ENCODE results near the gene RNF112. TPM values are rescaled to one million over a fixed set of nuclear protein-coding genes. Genes with fewer than 3 reads are reported as not detected.

Gene RNF112
- total and polyA plus RNA-seq, 10 donors: 1.3 to 7.6 (median 2.5) TPM

DNA sequence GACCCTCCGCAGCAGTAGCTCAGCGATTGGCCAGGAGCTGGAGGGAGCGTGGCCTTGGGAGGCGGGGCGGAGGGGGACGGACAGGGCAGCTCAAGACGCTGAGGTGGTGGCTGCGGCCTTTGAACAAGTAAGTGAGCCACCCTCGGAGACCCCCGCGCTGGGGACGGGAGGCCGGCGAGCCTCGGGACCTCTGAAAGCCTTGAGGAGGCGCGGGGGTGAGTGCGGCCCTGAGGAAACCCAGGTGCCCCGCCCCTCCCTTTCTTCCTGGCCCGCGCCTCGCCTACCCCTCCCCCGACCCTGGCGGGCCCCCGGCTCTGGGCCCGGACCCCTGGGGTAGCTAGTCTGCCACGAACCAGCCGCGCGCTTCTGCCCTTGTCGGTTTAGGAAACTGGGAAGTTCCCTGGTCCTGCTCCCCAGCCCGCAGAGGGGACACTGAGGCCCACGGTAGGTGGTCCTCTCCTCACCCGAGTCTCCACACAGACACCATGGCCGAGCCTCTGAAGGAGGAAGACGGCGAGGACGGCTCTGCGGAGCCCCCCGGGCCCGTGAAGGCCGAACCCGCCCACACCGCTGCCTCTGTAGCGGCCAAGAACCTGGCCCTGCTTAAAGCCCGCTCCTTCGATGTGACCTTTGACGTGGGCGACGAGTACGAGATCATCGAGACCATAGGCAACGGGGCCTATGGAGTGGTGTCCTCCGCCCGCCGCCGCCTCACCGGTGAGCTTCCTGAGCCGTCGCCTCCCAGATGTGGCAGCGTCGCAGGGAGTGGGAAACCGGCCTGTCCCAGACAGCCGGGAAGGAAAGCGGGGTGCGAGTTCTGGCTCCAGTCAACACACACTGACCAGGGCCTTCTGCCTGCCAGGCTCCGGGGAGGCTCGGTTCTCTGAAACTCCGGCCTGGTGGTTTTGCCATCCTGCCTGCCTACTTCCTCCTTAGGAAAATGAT lies 32.3 kb upstream of the RNF112 start, which contains the start of gene MAPK7:
MAPK7 (plus strand) TSS at position 83 of the 945 bp plus-strand sequence; CDS start at position 486, 403 bp downstream.
- WGBS, 5 donors: 5 to 23% (median 18%) methylated on average over 28 to 69 of the region's 69 CpGs
- Histone ChIP-seq H3K36me3 (peaks cover 4 to 47% (median 39%) of the 10 kb centered on the region in 6 donors), H3K4me1 (peaks cover 7 to 74% (median 34%) of the 10 kb centered on the region in 6 donors), H3K9me3 (no peaks in the 10 kb centered on the region), H3K27ac (peak within 1 kb of the TSS; percentile 96 to 98 (median 98)), H3K4me3 (peak within 1 kb of the TSS; percentile 71 to 93 (median 88)), H3K27me3 (replicated peaks in 1 of 7) (no peaks in the 10 kb centered on the region)
- intact Hi-C loops (cut with DNase I; ENCODE audit: low total_unique reads): no loop called here
- TF ChIP-seq, protein P1, sequence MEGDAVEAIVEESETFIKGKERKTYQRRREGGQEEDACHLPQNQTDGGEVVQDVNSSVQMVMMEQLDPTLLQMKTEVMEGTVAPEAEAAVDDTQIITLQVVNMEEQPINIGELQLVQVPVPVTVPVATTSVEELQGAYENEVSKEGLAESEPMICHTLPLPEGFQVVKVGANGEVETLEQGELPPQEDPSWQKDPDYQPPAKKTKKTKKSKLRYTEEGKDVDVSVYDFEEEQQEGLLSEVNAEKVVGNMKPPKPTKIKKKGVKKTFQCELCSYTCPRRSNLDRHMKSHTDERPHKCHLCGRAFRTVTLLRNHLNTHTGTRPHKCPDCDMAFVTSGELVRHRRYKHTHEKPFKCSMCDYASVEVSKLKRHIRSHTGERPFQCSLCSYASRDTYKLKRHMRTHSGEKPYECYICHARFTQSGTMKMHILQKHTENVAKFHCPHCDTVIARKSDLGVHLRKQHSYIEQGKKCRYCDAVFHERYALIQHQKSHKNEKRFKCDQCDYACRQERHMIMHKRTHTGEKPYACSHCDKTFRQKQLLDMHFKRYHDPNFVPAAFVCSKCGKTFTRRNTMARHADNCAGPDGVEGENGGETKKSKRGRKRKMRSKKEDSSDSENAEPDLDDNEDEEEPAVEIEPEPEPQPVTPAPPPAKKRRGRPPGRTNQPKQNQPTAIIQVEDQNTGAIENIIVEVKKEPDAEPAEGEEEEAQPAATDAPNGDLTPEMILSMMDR (IDR thresholded peaks at IDR 0.05 in 8 of 11, conservative IDR thresholded peaks at IDR 0.05 in 3 of 11): peak in 1 of 11 experiments; percentile 4
- TF ChIP-seq POLR2A (IDR thresholded peaks at IDR 0.05) (no peak), POLR2AphosphoS5 (IDR thresholded peaks at IDR 0.05) (no peak)
- DNase-seq: no peak

DNA sequence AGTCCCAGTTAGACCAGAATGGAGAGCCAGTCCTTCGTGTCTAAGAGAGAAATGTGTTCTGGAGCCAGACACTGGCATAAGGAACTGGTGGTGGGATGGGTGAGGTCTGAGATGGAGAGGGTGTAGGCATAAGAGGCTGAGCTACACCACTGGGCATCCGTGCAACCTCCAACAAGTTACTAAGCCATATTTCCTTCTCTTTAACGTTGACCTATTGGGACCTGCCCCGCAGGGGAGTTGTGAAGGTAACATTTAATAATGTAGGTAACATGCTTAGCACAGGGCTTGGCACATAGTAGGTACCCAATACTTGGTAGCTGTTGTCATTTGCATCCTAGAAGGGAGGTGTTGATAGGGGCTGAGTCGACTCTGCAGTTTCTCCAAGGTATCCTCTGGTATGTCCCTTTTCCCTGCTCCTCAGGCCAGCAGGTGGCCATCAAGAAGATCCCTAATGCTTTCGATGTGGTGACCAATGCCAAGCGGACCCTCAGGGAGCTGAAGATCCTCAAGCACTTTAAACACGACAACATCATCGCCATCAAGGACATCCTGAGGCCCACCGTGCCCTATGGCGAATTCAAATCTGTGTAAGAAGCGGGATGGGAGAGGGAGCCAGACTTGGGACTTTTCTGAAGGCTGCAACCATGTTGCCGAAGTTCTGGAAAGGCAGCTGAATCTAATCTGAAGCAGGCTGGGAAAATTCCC lies 31.5 kb upstream of the RNF112 start:
- Histone ChIP-seq H3K27me3 (replicated peaks in 1 of 7) (no peaks in the 10 kb centered on the region), H3K4me3 (peak overlapping the region in 7 of 8 donors; percentile 79 to 93 (median 90)), H3K36me3 (peaks cover 4 to 55% (median 47%) of the 10 kb centered on the region in 6 donors), H3K27ac (peak overlapping the region in 7 of 8 donors; percentile 33 to 98 (median 97)), H3K9me3 (no peaks in the 10 kb centered on the region), H3K4me1 (peaks cover 7 to 79% (median 40%) of the 10 kb centered on the region in 6 donors)
- WGBS, 5 donors: 81 to 88% (median 82%) methylated on average over 12 to 13 of the region's 13 CpGs
- TF ChIP-seq POLR2A (IDR thresholded peaks at IDR 0.05): no peak
- TF ChIP-seq POLR2AphosphoS5 (IDR thresholded peaks at IDR 0.05): no peak
- TF ChIP-seq, protein P1 (IDR thresholded peaks at IDR 0.05 in 8 of 11, conservative IDR thresholded peaks at IDR 0.05 in 3 of 11): no peak
- no peak for DNase-seq
- intact Hi-C loops (cut with DNase I; ENCODE audit: low total_unique reads): no loop called here

DNA sequence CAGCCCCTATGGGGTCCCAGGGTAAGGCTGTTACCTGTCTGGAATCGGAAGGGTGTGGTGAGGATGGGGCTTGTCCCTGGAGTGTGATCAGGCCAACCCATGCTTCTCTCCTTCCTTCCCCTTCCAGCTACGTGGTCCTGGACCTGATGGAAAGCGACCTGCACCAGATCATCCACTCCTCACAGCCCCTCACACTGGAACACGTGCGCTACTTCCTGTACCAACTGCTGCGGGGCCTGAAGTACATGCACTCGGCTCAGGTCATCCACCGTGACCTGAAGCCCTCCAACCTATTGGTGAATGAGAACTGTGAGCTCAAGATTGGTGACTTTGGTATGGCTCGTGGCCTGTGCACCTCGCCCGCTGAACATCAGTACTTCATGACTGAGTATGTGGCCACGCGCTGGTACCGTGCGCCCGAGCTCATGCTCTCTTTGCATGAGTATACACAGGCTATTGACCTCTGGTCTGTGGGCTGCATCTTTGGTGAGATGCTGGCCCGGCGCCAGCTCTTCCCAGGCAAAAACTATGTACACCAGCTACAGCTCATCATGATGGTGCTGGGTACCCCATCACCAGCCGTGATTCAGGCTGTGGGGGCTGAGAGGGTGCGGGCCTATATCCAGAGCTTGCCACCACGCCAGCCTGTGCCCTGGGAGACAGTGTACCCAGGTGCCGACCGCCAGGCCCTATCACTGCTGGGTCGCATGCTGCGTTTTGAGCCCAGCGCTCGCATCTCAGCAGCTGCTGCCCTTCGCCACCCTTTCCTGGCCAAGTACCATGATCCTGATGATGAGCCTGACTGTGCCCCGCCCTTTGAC lies 30.3 kb upstream of the RNF112 start:
- Histone ChIP-seq H3K9me3 (no peaks in the 10 kb centered on the region), H3K27me3 (replicated peaks in 1 of 7) (no peaks in the 10 kb centered on the region), H3K27ac (no peak overlapping the region), H3K36me3 (peaks cover 4 to 67% (median 50%) of the 10 kb centered on the region in 6 donors), H3K4me3 (no peak overlapping the region), H3K4me1 (peaks cover 7 to 90% (median 51%) of the 10 kb centered on the region in 6 donors)
- intact Hi-C loops (cut with DNase I; ENCODE audit: low total_unique reads): no loop called here
- DNase-seq: peak; percentile 74
- TF ChIP-seq, protein P1 (IDR thresholded peaks at IDR 0.05 in 8 of 11, conservative IDR thresholded peaks at IDR 0.05 in 3 of 11): no peak
- no peak for TF ChIP-seq POLR2AphosphoS5 (IDR thresholded peaks at IDR 0.05)
- no peak for TF ChIP-seq POLR2A (IDR thresholded peaks at IDR 0.05)
- 89 to 96% (median 93%) methylated on average over 21 to 29 of the region's 29 CpGs for WGBS, 5 donors
